GM12878 (cell line): ENCODE results near the gene ANTXR2. TPM values are rescaled to one million over a fixed set of nuclear protein-coding genes. Genes with fewer than 3 reads are reported as not detected.

Experiments
- ATAC-seq: fragments of 200-7000 bp; cut with Tn5 transposase; 3 replicates; pipeline ENCODE4 v1.9.1; 2020; ENCODE audit warnings: mild to moderate bottlenecking, moderate library complexity
- BruUV-seq: library from RNA; stranded (reverse); fragments of 400-500 nt; replicated peaks from 2 replicates; lab custom pipeline; 2021; lab: Mats Ljungman, UMichigan
- CTCF ChIA-PET: fragments of 300-600 bp; sonication (Branson Sonifier 250); formaldehyde crosslinking; extraction: SDS; loops from one replicate; lab custom pipeline; 2021; ENCODE audit warnings: inconsistent platforms; lab: Yijun Ruan, JAX
- POLR2A ChIA-PET: fragments of 350-600 bp; formaldehyde crosslinking; extraction: SDS; loops from one replicate; lab custom pipeline; 2021; ENCODE audit warnings: inconsistent platforms; lab: Charles Lee
- RAD21 ChIA-PET: fragments of 300-600 bp; sonication (Branson Sonifier 250); formaldehyde crosslinking; loops from one replicate; lab custom pipeline; 2023; ENCODE audit warnings: antibody characterized with exemption; ENCODE audit not compliant: unreplicated experiment; lab: Charles Lee
- SMC1A ChIA-PET: fragments of 300-600 bp; sonication (Branson Sonifier 250); formaldehyde crosslinking; loops from one replicate; lab custom pipeline; 2023; ENCODE audit not compliant: unreplicated experiment, uncharacterized antibody; lab: Charles Lee
- DNase-seq: peaks from one replicate; pipeline ENCODE4 v3.0.0-alpha.2; 2011; ENCODE audit warnings: low read depth, low spot score
- FAIRE-seq: peaks from 3 replicates; lab custom pipeline; 2011; peaks lifted over from hg19 to GRCh38; lab: Jason Lieb, UNC
- H2AFZ ChIP-seq: 2 replicates; pipeline ENCODE4 v1.6.0; 2011; ENCODE audit warnings: low read depth, low read length, control low read depth; ENCODE audit not compliant: control insufficient read depth
- H3K27ac ChIP-seq: 2 replicates; pipeline ENCODE4 v1.5.1; 2011; ENCODE audit warnings: control low read depth; ENCODE audit not compliant: control insufficient read depth, insufficient read depth
- H3K27me3 ChIP-seq, 2 experiments: replicated peaks in 1 of 2; 2 replicates each; pipeline versions ENCODE4 v1.6.0 to v1.6.1; 2011; ENCODE audit warnings: low read length in 1 of 2; ENCODE audit not compliant: control insufficient read depth in 2 of 2, insufficient read depth in 2 of 2
- H3K36me3 ChIP-seq, 2 experiments: 2 replicates each; pipeline ENCODE4 v1.5.1; 2011; ENCODE audit warnings: low read length in 1 of 2; ENCODE audit not compliant: control insufficient read depth in 2 of 2, insufficient read depth in 2 of 2
- H3K4me1 ChIP-seq: 2 replicates; pipeline ENCODE4 v1.6.1; 2011; ENCODE audit warnings: mild to moderate bottlenecking, low read length, moderate library complexity, mixed read lengths; ENCODE audit not compliant: control insufficient read depth, insufficient read depth
- H3K4me2 ChIP-seq: 2 replicates; pipeline ENCODE4 v1.6.0; 2011; ENCODE audit warnings: control low read depth; ENCODE audit not compliant: control insufficient read depth, insufficient read depth
- H3K4me3 ChIP-seq: fragments of 200-600 bp; sonication (generic); 2 replicates; pipeline ENCODE4 v1.5.1; 2016
- H3K79me2 ChIP-seq: 2 replicates; pipeline ENCODE4 v1.6.0; 2011; ENCODE audit warnings: low read length; ENCODE audit not compliant: control insufficient read depth, insufficient read depth
- H3K9ac ChIP-seq: 2 replicates; pipeline ENCODE4 v1.8.0; 2011; ENCODE audit warnings: low read length, control low read depth, mixed read lengths; ENCODE audit not compliant: control insufficient read depth, insufficient read depth
- H3K9me3 ChIP-seq: replicated peaks from 3 replicates; pipeline ENCODE4 v1.5.1; 2011; ENCODE audit warnings: mild to moderate bottlenecking, low read length; ENCODE audit not compliant: control insufficient read depth, insufficient read depth
- H4K20me1 ChIP-seq: 2 replicates; pipeline ENCODE4 v1.6.0; 2011; ENCODE audit not compliant: control insufficient read depth, insufficient read depth
- BCLAF1 ChIP-seq: fragments of 450-650 bp; IDR thresholded peaks from 2 replicates; pipeline ENCODE4 v1.6.1; 2017; ENCODE audit warnings: antibody characterized with exemption, mild to moderate bottlenecking, moderate library complexity
- ETV6 ChIP-seq, 2 experiments: fragments of 450-650 bp in 1 of 2; IDR thresholded peaks in 1 of 2; conservative IDR thresholded peaks in 1 of 2; 2 replicates each; pipeline ENCODE4 v1.6.1; 2014; ENCODE audit warnings: antibody characterized with exemption in 1 of 2, borderline replicate concordance in 1 of 2, low read depth in 1 of 2, mild to moderate bottlenecking in 1 of 2, moderate library complexity in 1 of 2
- FOXK2 ChIP-seq: fragments of 450-650 bp; IDR thresholded peaks from 2 replicates; pipeline ENCODE4 v1.6.1; 2017; ENCODE audit warnings: mild to moderate bottlenecking, moderate library complexity
- NR2C1 ChIP-seq: fragments of 450-650 bp; IDR thresholded peaks from 2 replicates; pipeline ENCODE4 v1.6.1; 2017; ENCODE audit warnings: antibody characterized with exemption, mild to moderate bottlenecking, moderate library complexity
- PML ChIP-seq: IDR thresholded peaks from 2 replicates; pipeline ENCODE4 v1.6.1; 2012; ENCODE audit warnings: low read length, inconsistent platforms
- RFX5 ChIP-seq: IDR thresholded peaks from 2 replicates; pipeline ENCODE4 v1.6.1; 2011; ENCODE audit warnings: low read depth, low read length, improper control_type of control experiment
- SRF ChIP-seq, 2 experiments: IDR thresholded peaks; 2 replicates each; pipeline ENCODE4 v1.6.1; 2011; ENCODE audit warnings: low read depth in 2 of 2, low read length in 2 of 2, mild to moderate bottlenecking in 1 of 2, moderate library complexity in 1 of 2
- TAF1 ChIP-seq: IDR thresholded peaks from 2 replicates; pipeline ENCODE4 v1.6.1; 2011; ENCODE audit warnings: mild to moderate bottlenecking, low read depth, low read length, borderline replicate concordance
- TBL1XR1 ChIP-seq: IDR thresholded peaks from 2 replicates; pipeline ENCODE4 v1.6.1; 2012; ENCODE audit warnings: low read depth, low read length, improper control_type of control experiment
- ZBED1 ChIP-seq: IDR thresholded peaks from 2 replicates; pipeline ENCODE4 v1.6.1; 2016; ENCODE audit warnings: borderline replicate concordance
- WGBS: methylation state at CpG from one replicate; pipeline ENCODE4 v1.1.6; 2016; ENCODE audit warnings: low lambda C conversion rate; ENCODE audit not compliant: insufficient replicate concordance, insufficient coverage; ENCODE audit errors: missing lambda C conversion rate; 5-methylcytosine and 5-hydroxymethylcytosine counted together
- in situ Hi-C: fragments of 300-500 bp; cut with MboI; formaldehyde crosslinking; loops from 9 replicates; pipeline ENCODE4 v1.14.3; 2018; ENCODE audit warnings: mixed read lengths
- intact Hi-C: fragments of 100-400 bp; cut with micrococcal nuclease; formaldehyde crosslinking; loops from one replicate; pipeline ENCODE4 v1.14.2; 2022; ENCODE audit not compliant: unreplicated experiment
- polyA plus RNA-seq, 11 experiments: library from polyadenylated mRNA; depleted of rRNA in 4 of 11; unstranded in 6 of 11; stranded (reverse) in 5 of 11; fragments of >200 nt; fragmentation: Nextera tagmentation in 4 of 11; fragmentation: Illumina TruSeq in 1 of 11; extraction: Ambion mirVana in 4 of 11; extraction: Trizol in 1 of 11; gene quantifications; 1 replicate in 1 of 11; 2 replicates in 10 of 11; pipeline versions ENCODE4 v1.2.1 to v1.2.3, GENCODE V29; 2011 to 2016; ENCODE audit warnings: inconsistent platforms in 2 of 11, missing spikeins in 2 of 11, low read depth in 1 of 11
- total RNA-seq, 4 experiments: library from RNA; depleted of rRNA in 3 of 4; stranded (reverse); fragments of >200 nt in 3 of 4; fragmentation: Illumina TruSeq in 1 of 4; extraction: Trizol in 1 of 4; gene quantifications; 2 replicates each; pipeline versions ENCODE4 v1.2.1 to v1.2.3, GENCODE V29; 2013 to 2021

Gene ANTXR2
- total and polyA plus RNA-seq, 10 of the 15 experiments (the other 5 are each of a cell fraction or from before 2014, with no cell fraction given), result 1.4 to 8.9 (median 5.7) TPM

GRCh38 chr4:80091184-80091583 lies 18.2 kb upstream of the ANTXR2 start:
- H3K4me1 ChIP-seq, result no peaks in the 10 kb centered on the region
- TF ChIP-seq FOXK2, result no peak
- TF ChIP-seq ZBED1, result no peak
- TF ChIP-seq NR2C1, result no peak
- TF ChIP-seq TAF1, result no peak
- no peak for TF ChIP-seq TBL1XR1
- no peak for TF ChIP-seq RFX5
- TF ChIP-seq SRF (IDR thresholded peaks at IDR 0.05; ENCODE audit: low read depth in 2 of 2, low read length in 2 of 2), result no peak
- no peak for TF ChIP-seq ETV6 (conservative IDR thresholded peaks at IDR 0.05 in 1 of 2, IDR thresholded peaks at IDR 0.05 in 1 of 2; ENCODE audit: borderline replicate concordance in 1 of 2, low read depth in 1 of 2)
- no peak for TF ChIP-seq BCLAF1
- no peak for TF ChIP-seq PML
- no peak overlapping the region for H3K9ac ChIP-seq
- intact Hi-C loops (no loop called here), in situ Hi-C loops (no loop called here)
- ChIA-PET CTCF (interaction anchor here (0.8 kb wide), 1 partner anchor 122 kb away, joined by 3 read pairs; no protein-coding TSS in a partner anchor), SMC1A (interaction anchor here (1.2 to 2.1 kb wide), 5 partner anchors 13 to 174 kb away, joined by 3 to 7 read pairs (median 6); partner anchors contain the start of gene ANTXR2), POLR2A (no interaction called here), RAD21 (interaction anchor here (1.1 to 1.6 kb wide), 2 partner anchors 18 to 19 kb away, joined by 3 to 4 read pairs; partner anchors contain the start of gene ANTXR2)
- ATAC-seq (no peak), FAIRE-seq (no peak), DNase-seq (no peak)
- no TSS peak for BruUV-seq
- 45% methylated on average over 3 of the region's 3 CpGs for WGBS
- H3K27me3 ChIP-seq, result no peaks in the 10 kb centered on the region
- H4K20me1 ChIP-seq, result no peaks in the 10 kb centered on the region
- H2AFZ ChIP-seq, result no peak overlapping the region
- H3K9me3 ChIP-seq, result no peaks in the 10 kb centered on the region
- H3K27ac ChIP-seq, result no peak overlapping the region
- H3K79me2 ChIP-seq, result no peaks in the 10 kb centered on the region
- H3K4me3 ChIP-seq, result no peak overlapping the region
- no peaks in the 10 kb centered on the region for H3K36me3 ChIP-seq
- H3K4me2 ChIP-seq, result no peak overlapping the region
